Neuronal stem cell (in vitro differentiated cells): ENCODE measurements around the gene ADAM19.
A peak's percentile ranks its signal among the peaks of the same experiment; 100 is the strongest.

ENCODE experiments used
- DNase-seq: peaks from one replicate; pipeline ENCODE4 v3.0.0-alpha.2; 2013; ENCODE audit warnings: low spot score
- H2AFZ ChIP-seq: one replicate; pipeline ENCODE4 v1.6.1; 2013; ENCODE audit warnings: mild to moderate bottlenecking, low read length, inconsistent platforms
- H2AK5ac ChIP-seq: 2 replicates; pipeline ENCODE4 v1.6.1; 2013; ENCODE audit warnings: low read depth, mild to moderate bottlenecking, inconsistent platforms, low read length, moderate library complexity, mixed read lengths
- H2BK120ac ChIP-seq: 2 replicates; pipeline ENCODE4 v1.6.1; 2013; ENCODE audit warnings: low read depth, mild to moderate bottlenecking, inconsistent platforms, low read length, moderate library complexity, mixed read lengths
- H2BK12ac ChIP-seq: one replicate; pipeline ENCODE4 v1.6.1; 2013; ENCODE audit warnings: low read length, inconsistent platforms
- H2BK15ac ChIP-seq: 2 replicates; pipeline ENCODE4 v1.6.1; 2013; ENCODE audit warnings: mild to moderate bottlenecking, low read length, inconsistent platforms, mixed read lengths
- H2BK5ac ChIP-seq: one replicate; pipeline ENCODE4 v1.6.1; 2013; ENCODE audit warnings: inconsistent platforms, mild to moderate bottlenecking, low read length, moderate library complexity
- H3K14ac ChIP-seq: one replicate; pipeline ENCODE4 v1.6.1; 2013; ENCODE audit warnings: low read length, inconsistent platforms
- H3K18ac ChIP-seq: 2 replicates; pipeline ENCODE4 v1.6.1; 2013; ENCODE audit warnings: low read length, inconsistent platforms
- H3K23ac ChIP-seq: 2 replicates; pipeline ENCODE4 v1.6.1; 2013; ENCODE audit warnings: low read depth, mild to moderate bottlenecking, mixed read lengths, low read length, inconsistent platforms; ENCODE audit not compliant: poor library complexity
- H3K27ac ChIP-seq: replicated peaks from 3 replicates; pipeline ENCODE4 v1.5.1; 2013; ENCODE audit warnings: low read length, inconsistent platforms
- H3K27me3 ChIP-seq, 3 experiments: 2 replicates each; pipeline ENCODE4 v1.6.1; 2013; ENCODE audit warnings: low read length in 3 of 3, mild to moderate bottlenecking in 2 of 3, inconsistent platforms in 1 of 3, low read depth in 1 of 3, mixed read lengths in 1 of 3, moderate library complexity in 1 of 3; ENCODE audit not compliant: control insufficient read depth in 3 of 3, insufficient read depth in 3 of 3
- H3K36me3 ChIP-seq, 2 donors: replicated peaks in 1 of 2; 2 replicates each; pipeline ENCODE4 v1.6.1; 2013; ENCODE audit warnings: low read length in 2 of 2; ENCODE audit not compliant: control insufficient read depth in 2 of 2, insufficient read depth in 2 of 2
- H3K4ac ChIP-seq: 2 replicates; pipeline ENCODE4 v1.6.1; 2013; ENCODE audit warnings: inconsistent platforms, mild to moderate bottlenecking, low read length, moderate library complexity
- H3K4me1 ChIP-seq, 2 donors: 1 replicate in 1 of 2; 2 replicates in 1 of 2; pipeline ENCODE4 v1.6.1; 2013; ENCODE audit warnings: low read length in 2 of 2, low read depth in 1 of 2; ENCODE audit not compliant: control insufficient read depth in 2 of 2, insufficient read depth in 1 of 2
- H3K4me2 ChIP-seq: one replicate; pipeline ENCODE4 v1.6.1; 2013; ENCODE audit warnings: mild to moderate bottlenecking, low read length, inconsistent platforms; ENCODE audit not compliant: insufficient read depth, poor library complexity, severe bottlenecking
- H3K4me3 ChIP-seq, 2 donors: 2 replicates each; pipeline ENCODE4 v1.5.1; 2013; ENCODE audit warnings: low read length in 2 of 2, mild to moderate bottlenecking in 2 of 2, inconsistent platforms in 1 of 2, moderate library complexity in 1 of 2
- H3K79me1 ChIP-seq: one replicate; pipeline ENCODE4 v1.6.1; 2013; ENCODE audit warnings: low read depth, mild to moderate bottlenecking, inconsistent platforms, low read length, moderate library complexity
- H3K9ac ChIP-seq: one replicate; pipeline ENCODE4 v1.6.1; 2013; ENCODE audit warnings: mild to moderate bottlenecking, low read depth, low read length, inconsistent platforms; ENCODE audit not compliant: poor library complexity
- H3K9me3 ChIP-seq, 2 donors: replicated peaks in 1 of 2; 2 replicates each; pipeline versions ENCODE3 to v1.6.1; 2013; ENCODE audit warnings: low read length in 2 of 2, mild to moderate bottlenecking in 2 of 2, inconsistent platforms in 1 of 2, low read depth in 1 of 2, mixed read lengths in 1 of 2, moderate library complexity in 1 of 2; ENCODE audit not compliant: control insufficient read depth in 2 of 2, insufficient read depth in 1 of 2
- H4K8ac ChIP-seq: one replicate; pipeline ENCODE4 v1.6.1; 2013; ENCODE audit warnings: low read depth, mild to moderate bottlenecking, inconsistent platforms, low read length, moderate library complexity
- H4K91ac ChIP-seq: one replicate; pipeline ENCODE4 v1.6.1; 2013; ENCODE audit warnings: low read length, low read depth, mild to moderate bottlenecking, inconsistent platforms; ENCODE audit not compliant: poor library complexity
- WGBS, 2 donors: extraction: QIAGEN DNeasy Blood & Tissue Kit; methylation state at CpG; one replicate each; pipeline ENCODE4 v1.1.7; 2013; ENCODE audit warnings: missing lambda C conversion rate in 2 of 2, mixed read lengths in 1 of 2; ENCODE audit not compliant: insufficient read length in 2 of 2, insufficient replicate concordance in 1 of 2; ENCODE audit errors: extremely low coverage in 2 of 2; 5-methylcytosine and 5-hydroxymethylcytosine counted together

The ADAM19 gene

GRCh38 chr5:157445745-157446411 lies 129.7 kb downstream of the ADAM19 start:
- Histone ChIP-seq H4K91ac (no peak overlapping the region), H3K4ac (no peak overlapping the region), H2BK5ac (no peak overlapping the region), H2BK15ac (no peak overlapping the region), H3K23ac (no peak overlapping the region), H2BK120ac (no peak overlapping the region), H3K9me3 (no peaks in the 10 kb centered on the region), H3K36me3 (no peaks in the 10 kb centered on the region), H3K4me1 (peaks cover 0 to 2% of the 10 kb centered on the region in 2 donors), H3K4me2 (no peak overlapping the region), H3K14ac (no peak overlapping the region), H3K79me1 (no peaks in the 10 kb centered on the region), H2AFZ (no peak overlapping the region), H3K27ac (no peak overlapping the region), H4K8ac (no peak overlapping the region), H3K27me3 (peaks cover 0 to 4% (median 0%) of the 10 kb centered on the region in 3 experiments), H2BK12ac (no peak overlapping the region), H3K4me3 (no peak overlapping the region), H2AK5ac (no peak overlapping the region), H3K9ac (no peak overlapping the region), H3K18ac (no peak overlapping the region)
- DNase-seq: no peak
- WGBS, 2 donors: no CpG with 5 or more reads among the region's 5 CpGs

- no peak overlapping the region for H3K4me3 ChIP-seq
- H4K8ac ChIP-seq: no peak overlapping the region
Observed at GRCh38 chr5:157444224-157444623, 131.4 kb downstream of the ADAM19 start.

GRCh38 chr5:157443041-157443549 lies 132.5 kb downstream of the ADAM19 start:
- WGBS, 2 donors: no CpG with 5 or more reads among the region's 7 CpGs
- no peak overlapping the region for H3K23ac ChIP-seq

More at GRCh38 chr5:157444224-157444623, 131.4 kb downstream of the ADAM19 start:
- Histone ChIP-seq H2AK5ac (no peak overlapping the region), H3K23ac (no peak overlapping the region), H2BK15ac (no peak overlapping the region), H3K79me1 (no peaks in the 10 kb centered on the region), H3K4me2 (no peak overlapping the region), H3K4ac (no peak overlapping the region), H2AFZ (no peak overlapping the region), H3K27me3 (peaks cover 0 to 4% (median 0%) of the 10 kb centered on the region in 3 experiments), H3K4me1 (peaks cover 0 to 2% of the 10 kb centered on the region in 2 donors), H2BK120ac (no peak overlapping the region), H3K9ac (no peak overlapping the region), H4K91ac (no peak overlapping the region), H3K36me3 (no peaks in the 10 kb centered on the region), H2BK5ac (no peak overlapping the region), H3K9me3 (no peaks in the 10 kb centered on the region), H3K14ac (no peak overlapping the region), H3K27ac (no peak overlapping the region), H3K18ac (no peak overlapping the region), H2BK12ac (no peak overlapping the region)
- no CpG with 5 or more reads among the region's 4 CpGs for WGBS, 2 donors
- DNase-seq: no peak

DNA sequence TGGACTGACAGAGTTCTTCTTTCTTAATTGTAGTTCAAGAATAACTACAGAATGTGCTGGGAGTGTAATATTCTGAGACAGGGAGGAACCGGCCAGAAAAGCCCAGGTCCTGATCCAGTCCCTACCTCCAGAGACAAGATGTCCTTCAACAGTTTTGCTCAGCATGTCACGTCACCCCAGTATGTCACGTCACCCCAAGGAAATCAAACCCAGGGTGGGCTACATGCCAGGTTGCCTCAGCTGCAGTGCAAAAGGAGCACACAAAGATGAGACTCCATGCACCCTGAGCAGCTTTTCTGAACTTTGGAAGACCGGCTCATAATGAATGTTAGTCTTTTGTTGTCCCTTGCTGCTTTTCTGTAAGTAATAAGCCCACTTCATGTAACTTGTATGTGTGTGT lies 141.5 kb downstream of the ADAM19 start:
- Histone ChIP-seq H3K4ac (no peak overlapping the region), H2BK15ac (no peak overlapping the region), H4K8ac (no peak overlapping the region), H2BK120ac (no peak overlapping the region), H3K9ac (no peak overlapping the region), H3K27me3 (no peaks in the 10 kb centered on the region), H3K14ac (no peak overlapping the region), H2BK12ac (no peak overlapping the region), H3K23ac (no peak overlapping the region), H3K36me3 (no peaks in the 10 kb centered on the region), H2BK5ac (no peak overlapping the region), H4K91ac (no peak overlapping the region), H3K4me3 (peak overlapping the region in 1 of 2 donors; percentile 61), H3K27ac (no peak overlapping the region), H3K4me2 (no peak overlapping the region), H2AK5ac (no peak overlapping the region), H3K4me1 (no peaks in the 10 kb centered on the region), H2AFZ (no peak overlapping the region), H3K9me3 (no peaks in the 10 kb centered on the region), H3K79me1 (no peaks in the 10 kb centered on the region), H3K18ac (no peak overlapping the region)
- DNase-seq: no peak
- WGBS, 2 donors: no CpG with 5 or more reads among the region's 4 CpGs

More at GRCh38 chr5:157443041-157443549, 132.5 kb downstream of the ADAM19 start:
- H4K8ac ChIP-seq: no peak overlapping the region
- H3K14ac ChIP-seq: no peak overlapping the region
- no peak overlapping the region for H3K9ac ChIP-seq
- no peak overlapping the region for H3K18ac ChIP-seq
- H2BK12ac ChIP-seq: no peak overlapping the region
- H2AK5ac ChIP-seq: no peak overlapping the region
- H3K27ac ChIP-seq: no peak overlapping the region
- H3K27me3 ChIP-seq: peaks cover 0 to 4% (median 0%) of the 10 kb centered on the region in 3 experiments
- no peak overlapping the region for H2BK15ac ChIP-seq
- H3K4me3 ChIP-seq: no peak overlapping the region
- no peak for DNase-seq
- H2BK5ac ChIP-seq: no peak overlapping the region
- no peak overlapping the region for H3K4ac ChIP-seq
- H3K36me3 ChIP-seq: no peaks in the 10 kb centered on the region
- peaks cover 0 to 2% of the 10 kb centered on the region in 2 donors for H3K4me1 ChIP-seq
- H2BK120ac ChIP-seq: no peak overlapping the region
- H3K9me3 ChIP-seq: no peaks in the 10 kb centered on the region
- H3K79me1 ChIP-seq: no peaks in the 10 kb centered on the region
- no peak overlapping the region for H3K4me2 ChIP-seq
- H2AFZ ChIP-seq: no peak overlapping the region
- no peak overlapping the region for H4K91ac ChIP-seq
